Heart left ventricle (tissue), 16 donors: Measurements from ENCODE around the gene EXOC4. TPM values are rescaled to one million over a fixed set of nuclear protein-coding genes. Genes with fewer than 3 reads are reported as not detected.

Source experiments
- ATAC-seq, 4 donors: fragments of 200-7000 bp; cut with Tn5 transposase; one replicate each; pipeline ENCODE4 v1.9.1; 2020 to 2022; ENCODE audit warnings: moderate library complexity in 4 of 4, mild to moderate bottlenecking in 3 of 4, moderate number of reproducible peaks in 1 of 4
- DNase-seq, 5 donors: peaks; one replicate each; pipeline ENCODE4 v3.0.0-alpha.2; 2020
- H3K27ac ChIP-seq, 12 donors: fragments of 200-600 bp; sonication (generic) in 4 of 12; one replicate each; pipeline versions ENCODE4 v1.5.0 to v1.8.0; 2016 to 2022; ENCODE audit warnings: mild to moderate bottlenecking in 2 of 12
- H3K27me3 ChIP-seq, 9 donors: fragments of 200-600 bp; sonication (generic) in 2 of 9; one replicate each; pipeline versions ENCODE4 v1.5.1 to v1.8.0; 2016 to 2022; ENCODE audit warnings: mild to moderate bottlenecking in 3 of 9
- H3K36me3 ChIP-seq, 9 donors: fragments of 200-600 bp; sonication (generic) in 2 of 9; one replicate each; pipeline versions ENCODE4 v1.5.0 to v1.8.0; 2018 to 2022; ENCODE audit warnings: mild to moderate bottlenecking in 2 of 9
- H3K4me1 ChIP-seq, 12 donors: fragments of 200-600 bp; sonication (generic) in 4 of 12; one replicate each; pipeline versions ENCODE4 v1.5.0 to v1.8.0; 2016 to 2022; ENCODE audit warnings: mild to moderate bottlenecking in 3 of 12
- H3K4me3 ChIP-seq, 12 donors: fragments of 200-600 bp; sonication (generic) in 4 of 12; one replicate each; pipeline versions ENCODE4 v1.5.0 to v1.8.0; 2017 to 2022; ENCODE audit warnings: mild to moderate bottlenecking in 9 of 12, moderate library complexity in 4 of 12
- H3K9me3 ChIP-seq, 12 donors: fragments of 200-600 bp; sonication (generic) in 4 of 12; one replicate each; pipeline versions ENCODE4 v1.5.0 to v1.8.0; 2016 to 2022; ENCODE audit warnings: mild to moderate bottlenecking in 1 of 12
- POLR2A ChIP-seq, 2 donors: fragments of 450-650 bp; IDR thresholded peaks; one replicate each; pipeline ENCODE4 v1.6.1; 2017; ENCODE audit warnings: antibody characterized with exemption in 2 of 2, mild to moderate bottlenecking in 2 of 2, moderate library complexity in 2 of 2
- WGBS, 4 donors: extraction: QIAGEN DNeasy Blood & Tissue Kit in 2 of 4; methylation state at CpG; one replicate each; pipeline versions ENCODE4 v1.1.5 to v1.1.7; 2013 to 2018; 5-methylcytosine and 5-hydroxymethylcytosine counted together
- intact Hi-C, 10 donors: fragments of 100-400 bp; cut with DNase I; formaldehyde crosslinking; loops; one replicate each; pipeline versions ENCODE4 v1.11.1 to v1.14.2; 2022
- polyA plus RNA-seq, 2 donors: library from polyadenylated mRNA; stranded (reverse); fragments of 200-250 nt; gene quantifications; one replicate each; pipeline ENCODE4 v1.2.3, GENCODE V29; 2013
- total RNA-seq, 9 donors: library from RNA; depleted of rRNA in 2 of 9; stranded (reverse); fragments of >200 nt in 2 of 9; fragmentation: NEBNext Ultra II Directional in 3 of 9; extraction: Animal tissue kit (Norgen Biotek cat#: 25700) in 3 of 9; gene quantifications; one replicate each; pipeline versions ENCODE4 v1.1.0 to v1.2.4, GENCODE V29; 2016 to 2023
- TF ChIP-seq, protein P1 (sequence below), 12 donors: fragments of 200-600 bp; sonication (generic) in 4 of 12; IDR thresholded peaks; one replicate each; pipeline versions ENCODE4 v1.5.0 to v1.8.0; 2018 to 2022; ENCODE audit warnings: antibody characterized with exemption in 12 of 12, mild to moderate bottlenecking in 5 of 12
- donor health status: ischemic (EF 13 %, LVEDD 7.1; RV severe dilation, severe dysfunction).
- donor health status: healthy with polysubstance abuse.
- donor health status: DM: no; HTN: yes; CAD: no.
- donor health status: DM: no; HTN: no; CAD: no.
- donor health status: ischemic (EF 25% LVEDD 6.9; RV normal size, moderate dysfunction).
- donor health status: ischemic (EF 25% LVEDD 5.7; RV mildly dilated, moderate dysfunction).
- donor health status: healthy.
- donor health status: DM: yes; HTN: yes; CAD: no.
- donor health status: ischemic (EF 35%, LVEDD 5.7; RV mildly dilated, moderate dysfunction).
- donor health status: nonischemic (EF 11% LVEDD 7.7; RV severe dilation, severe dysfunction).
- donor health status: DM: yes; HTN: yes; CAD: no.
- donor health status: PGD.
- donor health status: ischemic (EF 29% LVEDD 5.4; RV normal size, mild dysfunction).
- donor health status: nonischemic (EF 23%, LVEDD 6.1; RV moderate dilation, normal function).

Gene EXOC4
- total and polyA plus RNA-seq, 11 donors, result 8.8 to 61.2 (median 33.8) TPM

DNA sequence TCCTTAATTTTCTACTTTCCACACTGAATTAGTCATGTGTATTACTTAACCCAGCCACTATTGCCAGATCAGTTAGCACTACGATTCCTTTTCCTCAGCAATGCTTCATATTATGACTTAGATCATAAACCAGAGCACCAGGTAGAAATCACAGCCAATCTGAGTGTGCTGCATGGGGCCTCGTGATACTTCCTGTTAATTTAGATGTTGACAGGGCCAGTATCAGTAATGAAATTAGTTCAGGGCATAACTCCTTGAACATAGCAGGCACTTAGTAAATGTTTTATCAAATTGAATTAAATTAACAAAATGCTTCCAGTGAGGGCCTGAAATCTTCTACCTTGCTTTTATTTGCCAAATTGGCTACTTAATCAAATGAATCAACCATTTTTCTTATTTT is 705.0 kb downstream of the EXOC4 start:
- ATAC-seq, result no peak
- Histone ChIP-seq H3K9me3 (no peaks in the 10 kb centered on the region), H3K27me3 (no peaks in the 10 kb centered on the region), H3K4me1 (peaks cover 0 to 9% (median 0%) of the 10 kb centered on the region in 12 donors), H3K27ac (no peak overlapping the region), H3K36me3 (no peaks in the 10 kb centered on the region), H3K4me3 (no peak overlapping the region)
- intact Hi-C loops, result no loop called here
- 73 to 79% (median 76%) methylated on average over 2 of the region's 2 CpGs for WGBS, 4 donors
- no peak for TF ChIP-seq POLR2A (IDR thresholded peaks at IDR 0.05)
- TF ChIP-seq, protein P1, sequence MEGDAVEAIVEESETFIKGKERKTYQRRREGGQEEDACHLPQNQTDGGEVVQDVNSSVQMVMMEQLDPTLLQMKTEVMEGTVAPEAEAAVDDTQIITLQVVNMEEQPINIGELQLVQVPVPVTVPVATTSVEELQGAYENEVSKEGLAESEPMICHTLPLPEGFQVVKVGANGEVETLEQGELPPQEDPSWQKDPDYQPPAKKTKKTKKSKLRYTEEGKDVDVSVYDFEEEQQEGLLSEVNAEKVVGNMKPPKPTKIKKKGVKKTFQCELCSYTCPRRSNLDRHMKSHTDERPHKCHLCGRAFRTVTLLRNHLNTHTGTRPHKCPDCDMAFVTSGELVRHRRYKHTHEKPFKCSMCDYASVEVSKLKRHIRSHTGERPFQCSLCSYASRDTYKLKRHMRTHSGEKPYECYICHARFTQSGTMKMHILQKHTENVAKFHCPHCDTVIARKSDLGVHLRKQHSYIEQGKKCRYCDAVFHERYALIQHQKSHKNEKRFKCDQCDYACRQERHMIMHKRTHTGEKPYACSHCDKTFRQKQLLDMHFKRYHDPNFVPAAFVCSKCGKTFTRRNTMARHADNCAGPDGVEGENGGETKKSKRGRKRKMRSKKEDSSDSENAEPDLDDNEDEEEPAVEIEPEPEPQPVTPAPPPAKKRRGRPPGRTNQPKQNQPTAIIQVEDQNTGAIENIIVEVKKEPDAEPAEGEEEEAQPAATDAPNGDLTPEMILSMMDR (IDR thresholded peaks at IDR 0.05), result no peak
- DNase-seq, result no peak

DNA sequence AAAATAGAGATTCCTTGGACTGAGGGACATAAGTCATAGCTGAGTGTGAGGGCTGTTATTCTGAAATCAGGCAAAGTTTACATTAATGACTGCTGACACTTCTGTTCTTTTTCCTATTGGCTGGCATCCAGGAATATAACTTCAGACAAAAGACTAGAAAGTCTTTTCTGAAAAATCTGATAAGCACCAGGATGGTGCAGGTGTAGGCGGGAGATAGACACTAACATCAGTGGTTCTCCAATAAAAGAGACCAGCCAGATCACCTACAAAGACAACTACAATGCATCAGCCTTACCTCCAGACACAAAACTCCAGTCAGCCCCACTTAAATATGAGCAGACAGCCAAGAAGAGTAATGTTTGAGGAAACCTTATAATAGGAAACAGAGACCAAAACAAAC is 705.9 kb downstream of the EXOC4 start:
- no peak for ATAC-seq
- no peaks in the 10 kb centered on the region for H3K36me3 ChIP-seq
- DNase-seq, result no peak
- H3K27ac ChIP-seq, result no peak overlapping the region
- WGBS, 4 donors, result 82 to 93% (median 89%) methylated on average over 1 of the region's 1 CpG
- no peaks in the 10 kb centered on the region for H3K27me3 ChIP-seq
- TF ChIP-seq POLR2A (IDR thresholded peaks at IDR 0.05), result no peak
- TF ChIP-seq, protein P1 (IDR thresholded peaks at IDR 0.05), result no peak
- no peak overlapping the region for H3K4me3 ChIP-seq
- intact Hi-C loops, result no loop called here
- H3K9me3 ChIP-seq, result peaks cover 0 to 6% (median 0%) of the 10 kb centered on the region in 12 donors
- H3K4me1 ChIP-seq, result peaks cover 0 to 9% (median 0%) of the 10 kb centered on the region in 12 donors

DNA sequence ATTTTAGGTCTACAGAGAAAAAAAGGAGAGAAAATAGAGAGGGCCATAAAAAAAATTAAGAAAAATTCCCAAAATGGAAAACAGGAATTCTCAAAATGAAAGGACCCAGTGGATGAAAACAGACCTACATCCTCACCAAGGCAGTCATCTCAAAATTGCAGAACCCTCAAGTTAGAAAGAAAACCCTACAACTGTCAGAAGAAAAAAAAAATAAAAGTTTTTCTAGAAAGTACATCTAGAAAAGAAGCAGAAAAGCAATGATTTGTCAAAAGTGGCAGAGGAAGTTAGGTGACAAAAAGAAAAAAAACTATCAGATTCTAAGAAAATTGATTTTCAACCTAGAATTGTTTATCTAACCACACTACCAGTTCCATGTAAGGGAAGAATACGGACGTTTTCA is 706.6 kb downstream of the EXOC4 start:
- Histone ChIP-seq H3K4me3 (no peak overlapping the region), H3K9me3 (peaks cover 0 to 13% (median 0%) of the 10 kb centered on the region in 12 donors), H3K27ac (no peak overlapping the region), H3K4me1 (peaks cover 0 to 9% (median 0%) of the 10 kb centered on the region in 12 donors), H3K27me3 (no peaks in the 10 kb centered on the region), H3K36me3 (no peaks in the 10 kb centered on the region)
- TF ChIP-seq, protein P1 (IDR thresholded peaks at IDR 0.05), result no peak
- no peak for TF ChIP-seq POLR2A (IDR thresholded peaks at IDR 0.05)
- 92 to 98% (median 93%) methylated on average over 2 of the region's 2 CpGs for WGBS, 4 donors
- intact Hi-C loops, result no loop called here
- ATAC-seq (no peak), DNase-seq (no peak)

DNA sequence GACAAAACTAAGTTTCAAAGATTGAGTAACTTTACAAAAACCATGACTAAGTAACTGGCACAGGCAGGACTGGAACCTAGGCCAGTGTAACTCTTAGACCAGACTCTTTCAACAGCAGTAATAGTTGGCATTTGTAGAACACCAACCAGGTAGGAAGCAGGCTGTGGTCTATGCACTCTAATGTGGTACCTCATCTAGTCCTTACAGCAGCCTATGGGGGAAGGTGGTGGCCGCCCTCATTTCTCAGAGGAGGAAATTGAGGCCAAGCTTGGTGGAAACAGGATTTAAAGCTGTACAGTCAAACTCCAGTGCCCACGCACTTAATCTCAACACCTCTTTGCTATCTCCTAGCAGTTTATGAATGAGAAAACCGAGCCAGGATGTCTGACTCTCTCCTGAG is 708.8 kb downstream of the EXOC4 start:
- Histone ChIP-seq H3K27me3 (no peaks in the 10 kb centered on the region), H3K4me3 (no peak overlapping the region), H3K9me3 (peaks cover 0 to 34% (median 2%) of the 10 kb centered on the region in 12 donors), H3K36me3 (no peaks in the 10 kb centered on the region), H3K27ac (no peak overlapping the region), H3K4me1 (peaks cover 0 to 9% (median 0%) of the 10 kb centered on the region in 12 donors)
- DNase-seq (no peak), ATAC-seq (no peak)
- 80 to 89% (median 86%) methylated on average over 3 of the region's 3 CpGs for WGBS, 4 donors
- intact Hi-C loops, result no loop called here
- TF ChIP-seq, protein P1 (IDR thresholded peaks at IDR 0.05), result no peak
- no peak for TF ChIP-seq POLR2A (IDR thresholded peaks at IDR 0.05)
